Caco-2 (cell line): Measurements from ENCODE around the gene NAT8L. TPM values are rescaled to one million over a fixed set of nuclear protein-coding genes. Genes with fewer than 3 reads are reported as not detected.

ENCODE experiments used
- BruUV-seq: library from RNA; stranded (reverse); fragments of 400-500 nt; replicated peaks from 2 replicates; lab custom pipeline; 2021; lab: Mats Ljungman, UMichigan
- CTCF ChIA-PET: fragments of 300-600 bp; sonication (Branson Sonifier 250); formaldehyde crosslinking; loops from one replicate; lab custom pipeline; 2022; ENCODE audit warnings: antibody characterized with exemption; lab: Charles Lee
- POLR2A ChIA-PET: fragments of 300-600 bp; sonication (Branson Sonifier 250); formaldehyde crosslinking; loops from one replicate; lab custom pipeline; 2022; ENCODE audit warnings: antibody characterized with exemption; lab: Charles Lee
- DNase-seq, 2 experiments: peaks; one replicate each; pipeline versions ENCODE4 v3.0.0 to v3.0.0-alpha.2; 2020 to 2022
- H3K27me3 ChIP-seq: replicated peaks from 2 replicates; pipeline ENCODE4 v1.6.0; 2011; ENCODE audit warnings: low read length; ENCODE audit not compliant: control insufficient read depth, insufficient read depth
- H3K36me3 ChIP-seq: 2 replicates; pipeline ENCODE4 v1.5.1; 2011; ENCODE audit warnings: low read length; ENCODE audit not compliant: control insufficient read depth, insufficient read depth
- H3K4me1 ChIP-seq: fragments of 250-450 bp; sonication (Bioruptor Pico); 2 replicates; pipeline ENCODE4 v1.5.1; 2020; ENCODE audit warnings: mild to moderate bottlenecking
- H3K4me3 ChIP-seq: 2 replicates; pipeline ENCODE4 v1.5.1; 2011; ENCODE audit warnings: low read depth, mild to moderate bottlenecking, control low read depth, low read length
- H3K9me3 ChIP-seq: fragments of 250-450 bp; sonication (Bioruptor Pico); 2 replicates; pipeline ENCODE4 v1.5.1; 2020; ENCODE audit warnings: mild to moderate bottlenecking, moderate library complexity
- H3K27ac Mint-ChIP-seq: one replicate; pipeline ENCODE4 v1.8.0; 2022; ENCODE audit warnings: mixed read lengths; ENCODE audit not compliant: unreplicated experiment
- H3K27me3 Mint-ChIP-seq: one replicate; pipeline ENCODE4 v1.8.0; 2022; ENCODE audit warnings: mixed read lengths; ENCODE audit not compliant: insufficient read depth, unreplicated experiment
- H3K36me3 Mint-ChIP-seq: one replicate; pipeline ENCODE4 v1.8.0; 2022; ENCODE audit warnings: mild to moderate bottlenecking, mixed read lengths; ENCODE audit not compliant: insufficient read depth, unreplicated experiment
- H3K4me1 Mint-ChIP-seq: one replicate; pipeline ENCODE4 v1.8.0; 2022; ENCODE audit warnings: low read depth, mixed read lengths; ENCODE audit not compliant: unreplicated experiment
- H3K4me3 Mint-ChIP-seq: one replicate; pipeline ENCODE4 v1.8.0; 2022; ENCODE audit warnings: mild to moderate bottlenecking, moderate library complexity, mixed read lengths; ENCODE audit not compliant: unreplicated experiment
- H3K9me3 Mint-ChIP-seq: one replicate; pipeline ENCODE4 v1.8.0; 2022; ENCODE audit warnings: mixed read lengths; ENCODE audit not compliant: unreplicated experiment
- intact Hi-C: fragments of 100-400 bp; cut with micrococcal nuclease; formaldehyde crosslinking; loops from one replicate; pipeline ENCODE4 v1.10.0; 2022; ENCODE audit not compliant: unreplicated experiment
- total RNA-seq: library from RNA; stranded (reverse); gene quantifications from 2 replicates; pipeline ENCODE4 v1.2.3, GENCODE V29; 2022
- TF ChIP-seq, protein P1 (sequence below), 2 experiments: fragments of 200-600 bp in 1 of 2; IDR thresholded peaks; 1 replicate in 1 of 2; 2 replicates in 1 of 2; pipeline versions ENCODE4 v1.5.1 to v1.8.0; 2011 to 2022; ENCODE audit warnings: antibody characterized with exemption in 1 of 2, control low read depth in 1 of 2, inconsistent platforms in 1 of 2, low read depth in 1 of 2, low read length in 1 of 2, mild to moderate bottlenecking in 1 of 2, moderate library complexity in 1 of 2; ENCODE audit not compliant: insufficient read depth in 1 of 2, severe bottlenecking in 1 of 2, unreplicated experiment in 1 of 2

NAT8L gene
- total RNA-seq, 1 experiment from 2014 or later: 6.2 TPM

DNA sequence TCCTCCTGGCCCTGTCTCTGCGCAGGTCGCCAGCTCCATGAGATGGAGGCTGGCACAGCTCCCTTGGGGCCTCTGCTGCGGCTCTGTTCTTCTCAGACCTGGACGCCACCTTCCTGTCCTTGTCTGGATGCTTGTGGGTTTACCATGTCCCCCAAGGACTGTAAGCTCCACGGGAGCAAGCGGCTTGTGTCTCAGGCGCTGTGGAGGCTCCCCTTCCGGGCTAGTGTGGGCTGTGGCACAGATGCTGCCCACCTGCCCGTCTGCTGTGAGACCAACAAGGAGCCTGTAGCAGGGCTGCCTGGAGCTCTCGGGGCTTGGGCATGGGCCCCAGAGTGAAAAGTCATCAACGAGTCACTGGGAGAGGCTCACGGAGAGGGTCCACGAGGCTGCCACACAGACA is 25.2 kb downstream of the NAT8L start:
- H3K27ac Mint-ChIP-seq: no peak overlapping the region
- no peaks in the 10 kb centered on the region for H3K4me1 Mint-ChIP-seq
- ChIA-PET CTCF (no interaction called here), POLR2A (no interaction called here)
- peaks cover 3% of the 10 kb centered on the region for H3K27me3 Mint-ChIP-seq
- intact Hi-C loops: no loop called here
- no peak for DNase-seq
- Histone ChIP-seq H3K4me1 (no peaks in the 10 kb centered on the region), H3K9me3 (no peaks in the 10 kb centered on the region), H3K4me3 (no peak overlapping the region), H3K27me3 (no peaks in the 10 kb centered on the region), H3K36me3 (no peaks in the 10 kb centered on the region)
- no peak overlapping the region for H3K4me3 Mint-ChIP-seq
- TF ChIP-seq, protein P1, sequence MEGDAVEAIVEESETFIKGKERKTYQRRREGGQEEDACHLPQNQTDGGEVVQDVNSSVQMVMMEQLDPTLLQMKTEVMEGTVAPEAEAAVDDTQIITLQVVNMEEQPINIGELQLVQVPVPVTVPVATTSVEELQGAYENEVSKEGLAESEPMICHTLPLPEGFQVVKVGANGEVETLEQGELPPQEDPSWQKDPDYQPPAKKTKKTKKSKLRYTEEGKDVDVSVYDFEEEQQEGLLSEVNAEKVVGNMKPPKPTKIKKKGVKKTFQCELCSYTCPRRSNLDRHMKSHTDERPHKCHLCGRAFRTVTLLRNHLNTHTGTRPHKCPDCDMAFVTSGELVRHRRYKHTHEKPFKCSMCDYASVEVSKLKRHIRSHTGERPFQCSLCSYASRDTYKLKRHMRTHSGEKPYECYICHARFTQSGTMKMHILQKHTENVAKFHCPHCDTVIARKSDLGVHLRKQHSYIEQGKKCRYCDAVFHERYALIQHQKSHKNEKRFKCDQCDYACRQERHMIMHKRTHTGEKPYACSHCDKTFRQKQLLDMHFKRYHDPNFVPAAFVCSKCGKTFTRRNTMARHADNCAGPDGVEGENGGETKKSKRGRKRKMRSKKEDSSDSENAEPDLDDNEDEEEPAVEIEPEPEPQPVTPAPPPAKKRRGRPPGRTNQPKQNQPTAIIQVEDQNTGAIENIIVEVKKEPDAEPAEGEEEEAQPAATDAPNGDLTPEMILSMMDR (IDR thresholded peaks at IDR 0.05; ENCODE audit: insufficient read depth in 1 of 2, low read depth in 1 of 2, low read length in 1 of 2, severe bottlenecking in 1 of 2, unreplicated experiment in 1 of 2): no peak
- H3K36me3 Mint-ChIP-seq: no peaks in the 10 kb centered on the region
- no TSS peak for BruUV-seq
- H3K9me3 Mint-ChIP-seq: no peaks in the 10 kb centered on the region

DNA sequence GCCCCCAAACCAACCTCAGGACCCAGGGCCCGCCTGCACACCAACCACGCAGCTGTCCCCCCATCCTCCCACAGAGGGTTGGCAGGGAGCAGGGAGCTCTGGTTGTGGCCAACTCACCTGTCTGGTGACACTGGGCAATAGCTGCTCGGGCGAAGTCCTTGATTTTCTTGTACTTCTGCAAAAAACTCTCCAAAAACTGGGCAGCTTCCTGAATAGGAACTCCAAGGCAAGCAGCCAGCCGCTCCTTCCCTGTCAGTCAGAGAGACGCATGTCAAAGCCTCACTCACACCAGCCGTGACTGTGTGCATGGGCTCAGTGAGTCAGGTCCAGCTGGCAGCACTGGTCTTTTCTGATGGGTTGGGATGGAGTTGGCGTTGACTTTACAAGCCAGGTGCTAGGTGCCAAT is 26.4 kb downstream of the NAT8L start:
- Mint-ChIP-seq H3K4me3 (no peak overlapping the region), H3K36me3 (no peaks in the 10 kb centered on the region), H3K9me3 (no peaks in the 10 kb centered on the region), H3K27ac (no peak overlapping the region), H3K27me3 (peaks cover 3% of the 10 kb centered on the region), H3K4me1 (no peaks in the 10 kb centered on the region)
- Histone ChIP-seq H3K27me3 (no peaks in the 10 kb centered on the region), H3K9me3 (no peaks in the 10 kb centered on the region), H3K4me1 (no peaks in the 10 kb centered on the region), H3K4me3 (no peak overlapping the region), H3K36me3 (no peaks in the 10 kb centered on the region)
- TF ChIP-seq, protein P1 (IDR thresholded peaks at IDR 0.05; ENCODE audit: insufficient read depth in 1 of 2, low read depth in 1 of 2, low read length in 1 of 2, severe bottlenecking in 1 of 2, unreplicated experiment in 1 of 2): no peak
- DNase-seq: no peak
- BruUV-seq: no TSS peak
- intact Hi-C loops: no loop called here
- ChIA-PET CTCF (no interaction called here), POLR2A (no interaction called here)

DNA sequence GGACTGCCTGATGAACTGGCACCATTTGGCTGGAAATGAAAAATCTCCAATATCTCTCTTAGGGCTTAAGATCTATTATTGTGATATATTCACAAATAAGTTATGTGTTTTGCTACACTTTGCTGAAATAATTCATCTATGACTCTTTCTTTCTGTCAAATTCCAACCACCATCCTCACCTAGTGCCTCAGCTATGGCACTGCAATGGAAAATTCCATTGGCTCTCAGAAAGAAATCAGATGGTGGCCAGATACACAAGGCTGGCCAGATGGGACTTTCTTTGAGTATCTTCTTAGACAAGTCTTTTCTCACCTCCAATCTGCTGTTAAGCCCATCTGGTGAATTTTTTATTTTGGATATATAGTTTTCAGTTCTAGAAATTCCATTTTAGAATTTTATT is 28.0 kb downstream of the NAT8L start:
- Mint-ChIP-seq H3K9me3 (no peaks in the 10 kb centered on the region), H3K27ac (no peak overlapping the region), H3K4me3 (no peak overlapping the region), H3K36me3 (no peaks in the 10 kb centered on the region), H3K27me3 (peaks cover 3% of the 10 kb centered on the region), H3K4me1 (no peaks in the 10 kb centered on the region)
- Histone ChIP-seq H3K4me3 (no peak overlapping the region), H3K27me3 (no peaks in the 10 kb centered on the region), H3K4me1 (no peaks in the 10 kb centered on the region), H3K9me3 (no peaks in the 10 kb centered on the region), H3K36me3 (no peaks in the 10 kb centered on the region)
- intact Hi-C loops: no loop called here
- BruUV-seq: no TSS peak
- TF ChIP-seq, protein P1 (IDR thresholded peaks at IDR 0.05; ENCODE audit: insufficient read depth in 1 of 2, low read depth in 1 of 2, low read length in 1 of 2, severe bottlenecking in 1 of 2, unreplicated experiment in 1 of 2): no peak
- CTCF ChIA-PET: no interaction called here
- POLR2A ChIA-PET: no interaction called here
- no peak for DNase-seq
